Heart left ventricle (tissue), 16 donors: ENCODE data around the gene PAXX. TPM values are rescaled to one million over a fixed set of nuclear protein-coding genes. Genes with fewer than 3 reads are reported as not detected.

Experiments used
- ATAC-seq, 4 donors: fragments of 200-7000 bp; cut with Tn5 transposase; one replicate each; pipeline ENCODE4 v1.9.1; 2020 to 2022; ENCODE audit warnings: moderate library complexity in 4 of 4, mild to moderate bottlenecking in 3 of 4, moderate number of reproducible peaks in 1 of 4
- DNase-seq, 5 donors: peaks; one replicate each; pipeline ENCODE4 v3.0.0-alpha.2; 2020
- H3K27ac ChIP-seq, 12 donors: fragments of 200-600 bp; sonication (generic) in 4 of 12; one replicate each; pipeline versions ENCODE4 v1.5.0 to v1.8.0; 2016 to 2022; ENCODE audit warnings: mild to moderate bottlenecking in 2 of 12
- H3K27me3 ChIP-seq, 9 donors: fragments of 200-600 bp; sonication (generic) in 2 of 9; one replicate each; pipeline versions ENCODE4 v1.5.1 to v1.8.0; 2016 to 2022; ENCODE audit warnings: mild to moderate bottlenecking in 3 of 9
- H3K36me3 ChIP-seq, 9 donors: fragments of 200-600 bp; sonication (generic) in 2 of 9; one replicate each; pipeline versions ENCODE4 v1.5.0 to v1.8.0; 2018 to 2022; ENCODE audit warnings: mild to moderate bottlenecking in 2 of 9
- H3K4me1 ChIP-seq, 12 donors: fragments of 200-600 bp; sonication (generic) in 4 of 12; one replicate each; pipeline versions ENCODE4 v1.5.0 to v1.8.0; 2016 to 2022; ENCODE audit warnings: mild to moderate bottlenecking in 3 of 12
- H3K4me3 ChIP-seq, 12 donors: fragments of 200-600 bp; sonication (generic) in 4 of 12; one replicate each; pipeline versions ENCODE4 v1.5.0 to v1.8.0; 2017 to 2022; ENCODE audit warnings: mild to moderate bottlenecking in 9 of 12, moderate library complexity in 4 of 12
- H3K9me3 ChIP-seq, 12 donors: fragments of 200-600 bp; sonication (generic) in 4 of 12; one replicate each; pipeline versions ENCODE4 v1.5.0 to v1.8.0; 2016 to 2022; ENCODE audit warnings: mild to moderate bottlenecking in 1 of 12
- POLR2A ChIP-seq, 2 donors: fragments of 450-650 bp; IDR thresholded peaks; one replicate each; pipeline ENCODE4 v1.6.1; 2017; ENCODE audit warnings: antibody characterized with exemption in 2 of 2, mild to moderate bottlenecking in 2 of 2, moderate library complexity in 2 of 2
- WGBS, 4 donors: extraction: QIAGEN DNeasy Blood & Tissue Kit in 2 of 4; methylation state at CpG; one replicate each; pipeline versions ENCODE4 v1.1.5 to v1.1.7; 2013 to 2018; 5-methylcytosine and 5-hydroxymethylcytosine counted together
- intact Hi-C, 10 donors: fragments of 100-400 bp; cut with DNase I; formaldehyde crosslinking; loops; one replicate each; pipeline versions ENCODE4 v1.11.1 to v1.14.2; 2022
- polyA plus RNA-seq, 2 donors: library from polyadenylated mRNA; stranded (reverse); fragments of 200-250 nt; gene quantifications; one replicate each; pipeline ENCODE4 v1.2.3, GENCODE V29; 2013
- total RNA-seq, 9 donors: library from RNA; depleted of rRNA in 2 of 9; stranded (reverse); fragments of >200 nt in 2 of 9; fragmentation: NEBNext Ultra II Directional in 3 of 9; extraction: Animal tissue kit (Norgen Biotek cat#: 25700) in 3 of 9; gene quantifications; one replicate each; pipeline versions ENCODE4 v1.1.0 to v1.2.4, GENCODE V29; 2016 to 2023
- TF ChIP-seq, protein P1 (sequence below), 12 donors: fragments of 200-600 bp; sonication (generic) in 4 of 12; IDR thresholded peaks; one replicate each; pipeline versions ENCODE4 v1.5.0 to v1.8.0; 2018 to 2022; ENCODE audit warnings: antibody characterized with exemption in 12 of 12, mild to moderate bottlenecking in 5 of 12
- donor health status: ischemic (EF 13 %, LVEDD 7.1; RV severe dilation, severe dysfunction).
- donor health status: healthy with polysubstance abuse.
- donor health status: DM: no; HTN: yes; CAD: no.
- donor health status: DM: no; HTN: no; CAD: no.
- donor health status: ischemic (EF 25% LVEDD 6.9; RV normal size, moderate dysfunction).
- donor health status: ischemic (EF 25% LVEDD 5.7; RV mildly dilated, moderate dysfunction).
- donor health status: healthy.
- donor health status: DM: yes; HTN: yes; CAD: no.
- donor health status: ischemic (EF 35%, LVEDD 5.7; RV mildly dilated, moderate dysfunction).
- donor health status: nonischemic (EF 11% LVEDD 7.7; RV severe dilation, severe dysfunction).
- donor health status: DM: yes; HTN: yes; CAD: no.
- donor health status: PGD.
- donor health status: ischemic (EF 29% LVEDD 5.4; RV normal size, mild dysfunction).
- donor health status: nonischemic (EF 23%, LVEDD 6.1; RV moderate dilation, normal function).

PAXX gene
- total and polyA plus RNA-seq, 11 donors: 15.0 to 57.3 (median 20.9) TPM

GRCh38 chr9:137028263-137029057, 36.2 kb downstream of the PAXX start:
- ATAC-seq (peak in 3 of 4 donors; percentile 31 to 65 (median 47)), DNase-seq (peak; percentile 72 to 85 (median 78))
- Histone ChIP-seq H3K9me3 (no peaks in the 10 kb centered on the region), H3K4me1 (peaks cover 5 to 66% (median 25%) of the 10 kb centered on the region in 12 donors), H3K27ac (peak overlapping the region in 9 of 12 donors; percentile 32 to 87 (median 65)), H3K36me3 (no peaks in the 10 kb centered on the region), H3K4me3 (peak overlapping the region; percentile 45 to 79 (median 66)), H3K27me3 (no peaks in the 10 kb centered on the region)
- 1 to 2% (median 1%) methylated on average over 33 to 98 of the region's 98 CpGs for WGBS, 4 donors
- intact Hi-C loops: loop anchor here in 5 of 10 donors (2.0 to 10.0 kb wide), 4 partner anchors 36 to 144 kb away; partner anchors contain the start of genes C8G (in 1 of the 5), PAXX (in 1 of the 5) and TRAF2 (in 1 of the 5)
- TF ChIP-seq, protein P1, sequence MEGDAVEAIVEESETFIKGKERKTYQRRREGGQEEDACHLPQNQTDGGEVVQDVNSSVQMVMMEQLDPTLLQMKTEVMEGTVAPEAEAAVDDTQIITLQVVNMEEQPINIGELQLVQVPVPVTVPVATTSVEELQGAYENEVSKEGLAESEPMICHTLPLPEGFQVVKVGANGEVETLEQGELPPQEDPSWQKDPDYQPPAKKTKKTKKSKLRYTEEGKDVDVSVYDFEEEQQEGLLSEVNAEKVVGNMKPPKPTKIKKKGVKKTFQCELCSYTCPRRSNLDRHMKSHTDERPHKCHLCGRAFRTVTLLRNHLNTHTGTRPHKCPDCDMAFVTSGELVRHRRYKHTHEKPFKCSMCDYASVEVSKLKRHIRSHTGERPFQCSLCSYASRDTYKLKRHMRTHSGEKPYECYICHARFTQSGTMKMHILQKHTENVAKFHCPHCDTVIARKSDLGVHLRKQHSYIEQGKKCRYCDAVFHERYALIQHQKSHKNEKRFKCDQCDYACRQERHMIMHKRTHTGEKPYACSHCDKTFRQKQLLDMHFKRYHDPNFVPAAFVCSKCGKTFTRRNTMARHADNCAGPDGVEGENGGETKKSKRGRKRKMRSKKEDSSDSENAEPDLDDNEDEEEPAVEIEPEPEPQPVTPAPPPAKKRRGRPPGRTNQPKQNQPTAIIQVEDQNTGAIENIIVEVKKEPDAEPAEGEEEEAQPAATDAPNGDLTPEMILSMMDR (IDR thresholded peaks at IDR 0.05): peak in 3 of 12 donors; percentile 4 to 22 (median 19)
- no peak for TF ChIP-seq POLR2A (IDR thresholded peaks at IDR 0.05)

GRCh38 chr9:137029058-137029936, 37.1 kb downstream of the PAXX start:
- TF ChIP-seq POLR2A (IDR thresholded peaks at IDR 0.05): no peak
- TF ChIP-seq, protein P1 (IDR thresholded peaks at IDR 0.05): peak; percentile 74 to 96 (median 90)
- peak; percentile 28 to 76 (median 70) for ATAC-seq
- Histone ChIP-seq H3K27ac (peak overlapping the region in 1 of 12 donors; percentile 87), H3K4me1 (peaks cover 5 to 68% (median 25%) of the 10 kb centered on the region in 12 donors), H3K36me3 (no peaks in the 10 kb centered on the region), H3K9me3 (no peaks in the 10 kb centered on the region), H3K27me3 (no peaks in the 10 kb centered on the region), H3K4me3 (peak overlapping the region in 11 of 12 donors; percentile 45 to 79 (median 67))
- intact Hi-C loops: loop anchor here in 5 of 10 donors (2.0 to 10.0 kb wide), 4 partner anchors 37 to 144 kb away; partner anchors contain the start of genes C8G (in 1 of the 5), PAXX (in 1 of the 5) and TRAF2 (in 1 of the 5)
- 23 to 44% (median 33%) methylated on average over 13 to 19 of the region's 19 CpGs for WGBS, 4 donors
- DNase-seq: peak; percentile 73 to 91 (median 82)

GRCh38 chr9:137030006-137030405, 37.8 kb downstream of the PAXX start:
- Histone ChIP-seq H3K36me3 (no peaks in the 10 kb centered on the region), H3K27me3 (no peaks in the 10 kb centered on the region), H3K4me3 (peak overlapping the region in 1 of 12 donors; percentile 65), H3K9me3 (no peaks in the 10 kb centered on the region), H3K27ac (peak overlapping the region in 1 of 12 donors; percentile 87), H3K4me1 (peaks cover 8 to 75% (median 30%) of the 10 kb centered on the region in 12 donors)
- ATAC-seq: no peak
- DNase-seq: no peak
- intact Hi-C loops: loop anchor here in 3 of 10 donors (5.0 to 10.0 kb wide), 2 partner anchors 83 to 185 kb away; partner anchors contain the start of genes AJM1 (in 2 of the 3), PHPT1 (in 2 of the 3) and C8G (in 1 of the 3)
- no peak for TF ChIP-seq POLR2A (IDR thresholded peaks at IDR 0.05)
- TF ChIP-seq, protein P1 (IDR thresholded peaks at IDR 0.05): no peak
- 76 to 84% (median 83%) methylated on average over 15 of the region's 15 CpGs for WGBS, 4 donors
